MM.1S (cell line): ENCODE measurements around the gene ELMOD2.

Experiments
- EZH2 ChIP-seq: fragments of 300-600 bp; sonication (generic); optimal IDR thresholded peaks from 2 replicates; pipeline ENCODE3; 2017; ENCODE audit warnings: low read depth, mild to moderate bottlenecking, antibody characterized with exemption, low read length, mixed read lengths
- TF ChIP-seq, protein P1 (sequence below): fragments of 300-600 bp; sonication (generic); IDR thresholded peaks from 2 replicates; pipeline ENCODE4 v1.5.1; 2016; ENCODE audit warnings: antibody characterized with exemption, low read length, mixed read lengths

GRCh38 chr4:140579278-140579677 lies 55.3 kb downstream of the ELMOD2 start:
- TF ChIP-seq, protein P1, sequence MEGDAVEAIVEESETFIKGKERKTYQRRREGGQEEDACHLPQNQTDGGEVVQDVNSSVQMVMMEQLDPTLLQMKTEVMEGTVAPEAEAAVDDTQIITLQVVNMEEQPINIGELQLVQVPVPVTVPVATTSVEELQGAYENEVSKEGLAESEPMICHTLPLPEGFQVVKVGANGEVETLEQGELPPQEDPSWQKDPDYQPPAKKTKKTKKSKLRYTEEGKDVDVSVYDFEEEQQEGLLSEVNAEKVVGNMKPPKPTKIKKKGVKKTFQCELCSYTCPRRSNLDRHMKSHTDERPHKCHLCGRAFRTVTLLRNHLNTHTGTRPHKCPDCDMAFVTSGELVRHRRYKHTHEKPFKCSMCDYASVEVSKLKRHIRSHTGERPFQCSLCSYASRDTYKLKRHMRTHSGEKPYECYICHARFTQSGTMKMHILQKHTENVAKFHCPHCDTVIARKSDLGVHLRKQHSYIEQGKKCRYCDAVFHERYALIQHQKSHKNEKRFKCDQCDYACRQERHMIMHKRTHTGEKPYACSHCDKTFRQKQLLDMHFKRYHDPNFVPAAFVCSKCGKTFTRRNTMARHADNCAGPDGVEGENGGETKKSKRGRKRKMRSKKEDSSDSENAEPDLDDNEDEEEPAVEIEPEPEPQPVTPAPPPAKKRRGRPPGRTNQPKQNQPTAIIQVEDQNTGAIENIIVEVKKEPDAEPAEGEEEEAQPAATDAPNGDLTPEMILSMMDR: no peak
- no peak for TF ChIP-seq EZH2
